H9 (cell line): ENCODE results near the gene NECTIN4. TPM values are rescaled to one million over a fixed set of nuclear protein-coding genes. Genes with fewer than 3 reads are reported as not detected.

Experiments
- DNase-seq: peaks from one replicate; pipeline ENCODE4 v3.0.0-alpha.2; 2017
- H2AFZ ChIP-seq: one replicate; pipeline ENCODE4 v1.6.1; 2013; ENCODE audit warnings: mild to moderate bottlenecking, low read length, control low read depth, moderate library complexity
- H2AK5ac ChIP-seq: 2 replicates; pipeline ENCODE4 v1.6.1; 2013; ENCODE audit warnings: low read length, control low read depth, mixed read lengths; ENCODE audit not compliant: insufficient read length
- H2BK120ac ChIP-seq: one replicate; pipeline ENCODE4 v1.6.1; 2013; ENCODE audit warnings: low read depth, mild to moderate bottlenecking, low read length, control low read depth, inconsistent platforms; ENCODE audit not compliant: poor library complexity, severe bottlenecking
- H2BK12ac ChIP-seq: 2 replicates; pipeline ENCODE4 v1.6.1; 2013; ENCODE audit warnings: low read length, control low read depth, mixed read lengths, low read depth; ENCODE audit not compliant: insufficient read length
- H2BK15ac ChIP-seq: 2 replicates; pipeline ENCODE4 v1.6.1; 2013; ENCODE audit warnings: low read depth, low read length, control low read depth
- H2BK20ac ChIP-seq: one replicate; pipeline ENCODE4 v1.6.1; 2013; ENCODE audit warnings: low read depth, mild to moderate bottlenecking, low read length, control low read depth, inconsistent platforms; ENCODE audit not compliant: poor library complexity, severe bottlenecking
- H2BK5ac ChIP-seq: 2 replicates; pipeline ENCODE4 v1.6.1; 2013; ENCODE audit warnings: low read length, control low read depth, mixed read lengths; ENCODE audit not compliant: insufficient read length
- H3K14ac ChIP-seq: 2 replicates; pipeline ENCODE4 v1.6.1; 2013; ENCODE audit warnings: low read length, control low read depth; ENCODE audit not compliant: insufficient read depth
- H3K18ac ChIP-seq: 2 replicates; pipeline ENCODE4 v1.6.1; 2013; ENCODE audit warnings: low read depth, mild to moderate bottlenecking, mixed read lengths, low read length, control low read depth; ENCODE audit not compliant: insufficient read length
- H3K23ac ChIP-seq: 2 replicates; pipeline ENCODE4 v1.6.1; 2013; ENCODE audit warnings: low read length, control low read depth, mixed read lengths, low read depth; ENCODE audit not compliant: insufficient read length
- H3K23me2 ChIP-seq: 2 replicates; pipeline ENCODE4 v1.6.1; 2013; ENCODE audit warnings: low read depth, mild to moderate bottlenecking, mixed read lengths, low read length, control low read depth; ENCODE audit not compliant: insufficient read length, poor library complexity, severe bottlenecking
- H3K27ac ChIP-seq: 2 replicates; pipeline ENCODE4 v1.5.1; 2013; ENCODE audit warnings: low read length, control low read depth, mixed read lengths, low read depth; ENCODE audit not compliant: insufficient read length
- H3K27me3 ChIP-seq: 2 replicates; pipeline ENCODE4 v1.6.1; 2013; ENCODE audit warnings: low read length, control low read depth, inconsistent platforms; ENCODE audit not compliant: insufficient read depth
- H3K4ac ChIP-seq: 2 replicates; pipeline ENCODE4 v1.6.1; 2013; ENCODE audit warnings: low read depth, mild to moderate bottlenecking, control low read depth, inconsistent platforms, low read length, moderate library complexity
- H3K4me1 ChIP-seq: 2 replicates; pipeline ENCODE4 v1.6.1; 2013; ENCODE audit warnings: low read length, control low read depth, inconsistent platforms; ENCODE audit not compliant: insufficient read depth
- H3K4me2 ChIP-seq: 2 replicates; pipeline ENCODE4 v1.6.1; 2013; ENCODE audit warnings: low read length, control low read depth, mixed read lengths; ENCODE audit not compliant: insufficient read length, insufficient read depth
- H3K56ac ChIP-seq: 2 replicates; pipeline ENCODE4 v1.6.1; 2013; ENCODE audit warnings: low read depth, mild to moderate bottlenecking, mixed read lengths, low read length, control low read depth; ENCODE audit not compliant: insufficient read length
- H3K79me1 ChIP-seq: 2 replicates; pipeline ENCODE4 v1.6.1; 2013; ENCODE audit warnings: low read depth, mild to moderate bottlenecking, moderate library complexity, low read length, control low read depth, inconsistent platforms; ENCODE audit not compliant: insufficient read depth, poor library complexity, severe bottlenecking
- H3K79me2 ChIP-seq: 2 replicates; pipeline ENCODE4 v1.6.1; 2013; ENCODE audit warnings: low read length, control low read depth, inconsistent platforms; ENCODE audit not compliant: insufficient read depth
- H3K9ac ChIP-seq: 2 replicates; pipeline ENCODE4 v1.6.1; 2013; ENCODE audit warnings: low read length, control low read depth, mixed read lengths; ENCODE audit not compliant: insufficient read length; ENCODE audit errors: extremely low read depth
- H3K9me3 ChIP-seq: one replicate; pipeline ENCODE4 v1.6.1; 2013; ENCODE audit warnings: low read depth, low read length, inconsistent platforms; ENCODE audit not compliant: control insufficient read depth
- H3T11ph ChIP-seq: one replicate; pipeline ENCODE4 v1.6.1; 2013; ENCODE audit warnings: mild to moderate bottlenecking, low read length, control low read depth, inconsistent platforms
- H4K20me1 ChIP-seq: one replicate; pipeline ENCODE4 v1.6.1; 2013; ENCODE audit not compliant: control insufficient read depth, insufficient read length, insufficient read depth
- H4K5ac ChIP-seq: 2 replicates; pipeline ENCODE4 v1.6.1; 2013; ENCODE audit warnings: low read depth, mild to moderate bottlenecking, mixed read lengths, low read length, control low read depth; ENCODE audit not compliant: insufficient read length
- H4K8ac ChIP-seq: replicated peaks from 2 replicates; pipeline ENCODE4 v1.6.1; 2013; ENCODE audit warnings: low read length, control low read depth, mixed read lengths, low read depth; ENCODE audit not compliant: insufficient read length
- H4K91ac ChIP-seq: 2 replicates; pipeline ENCODE4 v1.6.1; 2013; ENCODE audit warnings: low read depth, mild to moderate bottlenecking, moderate library complexity, mixed read lengths, low read length, control low read depth; ENCODE audit not compliant: insufficient read length
- H3K27ac Mint-ChIP-seq, 3 experiments: 2 replicates in 2 of 3; 3 replicates in 1 of 3; pipeline ENCODE4 v1.8.0; 2020 to 2021; ENCODE audit warnings: mixed read lengths in 3 of 3, mild to moderate bottlenecking in 1 of 3, moderate library complexity in 1 of 3
- H3K27me3 Mint-ChIP-seq: 2 replicates; pipeline ENCODE4 v1.8.0; 2021; ENCODE audit warnings: low read depth, mild to moderate bottlenecking, moderate library complexity, mixed read lengths
- H3K36me3 Mint-ChIP-seq, 3 experiments: 2 replicates in 2 of 3; 3 replicates in 1 of 3; pipeline ENCODE4 v1.8.0; 2020 to 2021; ENCODE audit warnings: low read depth in 3 of 3, mixed read lengths in 3 of 3; ENCODE audit not compliant: insufficient read depth in 1 of 3
- H3K4me1 Mint-ChIP-seq, 2 experiments: 2 replicates each; pipeline ENCODE4 v1.8.0; 2020; ENCODE audit warnings: mixed read lengths in 2 of 2
- H3K4me3 Mint-ChIP-seq, 2 experiments: 2 replicates in 1 of 2; 3 replicates in 1 of 2; pipeline ENCODE4 v1.8.0; 2020 to 2021; ENCODE audit warnings: mild to moderate bottlenecking in 2 of 2, mixed read lengths in 2 of 2, moderate library complexity in 1 of 2
- H3K9me3 Mint-ChIP-seq, 2 experiments: 2 replicates in 1 of 2; 3 replicates in 1 of 2; pipeline ENCODE4 v1.8.0; 2020; ENCODE audit warnings: mild to moderate bottlenecking in 2 of 2, mixed read lengths in 2 of 2, moderate library complexity in 1 of 2
- WGBS: extraction: QIAGEN DNeasy Blood & Tissue Kit; methylation state at CpG from one replicate; pipeline ENCODE4 v1.1.7; 2013; ENCODE audit warnings: missing lambda C conversion rate, low lambda C conversion rate, mixed read lengths; ENCODE audit not compliant: insufficient read length; ENCODE audit errors: extremely low coverage; 5-methylcytosine and 5-hydroxymethylcytosine counted together
- total RNA-seq: library from RNA; stranded (reverse); gene quantifications from 2 replicates; pipeline ENCODE4 v1.2.1, GENCODE V29; 2021
- TF ChIP-seq, protein P1 (sequence below): fragments of 200-600 bp; sonication (generic); conservative IDR thresholded peaks from 3 replicates; pipeline ENCODE4 v1.8.0; 2021; ENCODE audit warnings: antibody characterized with exemption, mild to moderate bottlenecking

NECTIN4 gene
- total RNA-seq, 1 experiment from 2014 or later = 0.33 TPM

DNA sequence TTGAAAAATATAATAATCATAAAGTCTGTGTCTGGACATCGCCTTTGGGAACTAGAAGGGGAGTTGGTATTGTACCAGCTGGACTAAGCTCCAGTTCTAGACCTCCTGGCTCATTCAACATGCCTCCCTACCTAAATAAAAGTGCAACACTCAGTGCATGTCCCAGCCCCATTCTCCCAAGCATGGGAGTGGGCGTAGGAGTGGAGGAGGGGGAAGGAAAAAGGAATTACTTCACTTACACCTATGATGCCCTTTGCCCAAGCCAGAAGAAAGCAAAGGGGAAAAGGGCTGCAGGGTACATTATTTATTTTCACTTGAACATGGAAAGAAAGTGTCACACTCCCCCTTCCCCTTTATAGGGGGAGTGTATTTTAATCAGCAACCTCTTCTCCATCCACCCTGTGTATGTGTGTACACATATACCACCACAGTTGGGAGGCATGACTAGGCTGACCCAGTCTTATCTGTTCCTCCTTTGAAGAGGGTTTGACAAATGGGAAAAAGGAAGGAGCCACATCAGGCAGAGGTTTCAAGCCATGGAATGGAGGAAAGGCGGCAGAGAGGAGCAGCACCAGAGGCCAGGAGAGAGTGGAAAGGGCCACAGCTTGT lies 31.8 kb upstream of the NECTIN4 start:
- no peak for DNase-seq
- H2BK5ac ChIP-seq = no peak overlapping the region
- no peak overlapping the region for H4K91ac ChIP-seq
- no peak overlapping the region for H4K8ac ChIP-seq
- Mint-ChIP-seq H3K36me3 (peaks cover 34 to 67% (median 60%) of the 10 kb centered on the region in 3 experiments; a peak in 6 of 7 replicates), H3K27ac (no peak overlapping the region), H3K9me3 (no peaks in the 10 kb centered on the region), H3K4me1 (peaks cover 18 to 24% of the 10 kb centered on the region in 2 experiments), H3K4me3 (no peak overlapping the region; a peak in 1 of 5 replicates), H3K27me3 (no peaks in the 10 kb centered on the region)
- no peak overlapping the region for H3K4ac ChIP-seq
- no peak overlapping the region for H2BK20ac ChIP-seq
- TF ChIP-seq, protein P1, sequence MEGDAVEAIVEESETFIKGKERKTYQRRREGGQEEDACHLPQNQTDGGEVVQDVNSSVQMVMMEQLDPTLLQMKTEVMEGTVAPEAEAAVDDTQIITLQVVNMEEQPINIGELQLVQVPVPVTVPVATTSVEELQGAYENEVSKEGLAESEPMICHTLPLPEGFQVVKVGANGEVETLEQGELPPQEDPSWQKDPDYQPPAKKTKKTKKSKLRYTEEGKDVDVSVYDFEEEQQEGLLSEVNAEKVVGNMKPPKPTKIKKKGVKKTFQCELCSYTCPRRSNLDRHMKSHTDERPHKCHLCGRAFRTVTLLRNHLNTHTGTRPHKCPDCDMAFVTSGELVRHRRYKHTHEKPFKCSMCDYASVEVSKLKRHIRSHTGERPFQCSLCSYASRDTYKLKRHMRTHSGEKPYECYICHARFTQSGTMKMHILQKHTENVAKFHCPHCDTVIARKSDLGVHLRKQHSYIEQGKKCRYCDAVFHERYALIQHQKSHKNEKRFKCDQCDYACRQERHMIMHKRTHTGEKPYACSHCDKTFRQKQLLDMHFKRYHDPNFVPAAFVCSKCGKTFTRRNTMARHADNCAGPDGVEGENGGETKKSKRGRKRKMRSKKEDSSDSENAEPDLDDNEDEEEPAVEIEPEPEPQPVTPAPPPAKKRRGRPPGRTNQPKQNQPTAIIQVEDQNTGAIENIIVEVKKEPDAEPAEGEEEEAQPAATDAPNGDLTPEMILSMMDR = no peak
- H3K56ac ChIP-seq = no peak overlapping the region
- peaks cover 2% of the 10 kb centered on the region; the same call in 1 of the 2 replicates for H3K79me2 ChIP-seq
- no peak overlapping the region for H2BK120ac ChIP-seq
- H3K23me2 ChIP-seq = peaks cover 9% of the 10 kb centered on the region
- H2BK15ac ChIP-seq = no peak overlapping the region
- H3K4me1 ChIP-seq = peaks cover 5% of the 10 kb centered on the region; the same call in 1 of the 2 replicates
- H2AFZ ChIP-seq = no peak overlapping the region
- no peak overlapping the region for H3K27ac ChIP-seq
- H3K79me1 ChIP-seq = no peaks in the 10 kb centered on the region
- H3T11ph ChIP-seq = no peak overlapping the region
- no peak overlapping the region for H2BK12ac ChIP-seq
- no peak overlapping the region for H3K18ac ChIP-seq
- H4K5ac ChIP-seq = no peak overlapping the region
- H3K14ac ChIP-seq = no peak overlapping the region
- H2AK5ac ChIP-seq = no peak overlapping the region
- H3K9me3 ChIP-seq = no peaks in the 10 kb centered on the region
- H3K27me3 ChIP-seq = no peaks in the 10 kb centered on the region
- H3K23ac ChIP-seq = no peak overlapping the region
- no peaks in the 10 kb centered on the region for H4K20me1 ChIP-seq
- no peak overlapping the region for H3K4me2 ChIP-seq
- no CpG with 5 or more reads among the region's 3 CpGs for WGBS
- no peak overlapping the region for H3K9ac ChIP-seq
